GM21423 (cell line): Measurements from ENCODE around the gene ATG7.

Source experiments
- ATAC-seq: cut with Tn5 transposase; IDR thresholded peaks from one replicate; pipeline ENCODE4 v1.9.1; 2021; ENCODE audit warnings: mild to moderate bottlenecking, moderate library complexity; ENCODE audit not compliant: unreplicated experiment

Gene ATG7

GRCh38 chr3:11532931-11533391 is 260.8 kb downstream of the ATG7 start:
- ATAC-seq = no peak

GRCh38 chr3:11534011-11534792 is 262.0 kb downstream of the ATG7 start:
- ATAC-seq = no peak

- no peak for ATAC-seq
Measured at GRCh38 chr3:11534793-11535101, 262.6 kb downstream of the ATG7 start.

DNA sequence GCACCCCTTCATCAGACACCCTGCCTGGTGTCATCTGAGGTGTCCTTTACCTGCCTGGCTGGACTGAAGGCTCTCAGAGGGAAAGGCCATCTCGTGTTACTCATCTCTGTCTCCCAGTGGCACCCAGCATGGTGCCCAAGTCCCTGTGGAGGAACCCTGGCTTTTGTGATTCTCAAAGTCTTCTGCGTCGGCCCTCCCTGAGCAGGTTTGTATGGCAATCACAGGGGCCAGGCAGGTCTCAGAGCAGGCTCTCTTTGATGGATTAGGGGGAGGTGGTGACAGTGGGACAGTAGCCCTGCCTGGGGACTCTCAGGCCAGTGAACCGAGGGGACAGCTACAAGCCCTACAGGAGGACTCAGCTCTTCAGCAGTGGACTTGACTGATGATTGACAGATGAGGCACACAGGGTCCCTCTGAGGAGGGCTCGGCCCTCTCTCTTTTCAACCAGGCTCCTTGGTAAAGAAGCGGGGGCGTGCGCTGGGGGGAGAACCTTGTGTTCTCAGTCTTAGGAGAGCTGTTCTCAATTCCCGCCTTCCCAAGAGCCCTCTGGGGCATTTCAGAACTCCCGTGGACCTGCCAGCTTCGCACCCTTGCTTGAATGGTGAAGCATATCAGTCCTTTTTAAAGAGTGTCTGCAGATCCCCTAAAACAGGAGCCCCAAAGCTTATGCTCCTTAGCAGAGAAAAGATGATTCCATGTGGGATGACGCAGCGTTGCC is 263.2 kb downstream of the ATG7 start:
- no peak for ATAC-seq

GRCh38 chr3:11536132-11536935 is 264.1 kb downstream of the ATG7 start:
- no peak for ATAC-seq

DNA sequence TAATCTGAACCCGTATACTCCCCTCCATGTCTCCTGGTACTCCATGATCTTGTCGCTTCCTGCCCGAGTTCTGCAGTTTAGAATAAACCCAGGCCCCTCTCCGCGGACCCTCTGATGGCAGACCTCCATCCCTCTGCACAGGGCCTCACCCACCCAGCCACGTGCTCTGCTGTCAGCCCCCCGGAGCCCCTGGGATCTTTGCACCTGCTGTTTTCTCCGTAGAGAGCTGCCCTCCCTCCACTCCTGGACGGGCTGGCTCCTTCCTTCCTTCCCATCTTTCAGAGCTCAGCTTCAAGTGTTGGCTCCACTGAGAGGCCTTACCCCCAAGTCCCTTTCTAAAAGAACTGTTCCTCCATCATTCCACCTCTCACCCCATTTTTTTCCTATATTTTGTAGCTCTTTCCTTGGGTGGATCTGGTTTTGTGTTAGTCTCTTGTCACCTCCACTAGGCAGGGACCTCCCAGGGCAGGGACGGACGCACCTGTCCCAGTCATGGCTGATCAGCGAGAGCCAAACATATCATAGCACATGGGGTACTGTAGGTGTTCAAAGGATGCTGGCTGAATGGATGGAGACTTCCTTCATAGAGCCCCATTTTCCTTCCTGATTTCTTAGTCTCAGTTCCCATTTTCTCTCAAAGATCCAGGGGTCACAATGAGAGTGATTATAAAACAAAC is 264.9 kb downstream of the ATG7 start:
- no peak for ATAC-seq

DNA sequence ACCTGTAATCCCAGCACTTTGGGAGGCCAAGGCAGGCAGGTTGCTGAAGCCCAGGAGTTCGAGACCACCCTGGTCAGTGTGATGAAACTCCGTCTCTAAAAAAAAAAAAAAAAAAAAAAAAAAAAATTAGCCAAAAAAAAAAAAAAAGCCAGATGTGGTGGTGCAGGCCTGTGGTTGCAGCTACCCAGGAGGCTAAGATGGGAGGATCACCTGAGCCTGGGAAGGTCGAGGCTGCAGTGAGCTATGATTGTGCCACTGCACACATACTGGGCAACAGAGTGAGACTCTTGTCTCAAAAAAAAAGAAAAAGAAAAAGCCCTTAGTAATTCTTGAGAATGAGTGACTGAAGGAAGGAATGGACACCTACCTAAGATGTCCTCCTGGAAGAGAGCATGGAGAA is 266.4 kb downstream of the ATG7 start:
- no peak for ATAC-seq

GRCh38 chr3:11539218-11539617 is 267.0 kb downstream of the ATG7 start:
- no peak for ATAC-seq

DNA sequence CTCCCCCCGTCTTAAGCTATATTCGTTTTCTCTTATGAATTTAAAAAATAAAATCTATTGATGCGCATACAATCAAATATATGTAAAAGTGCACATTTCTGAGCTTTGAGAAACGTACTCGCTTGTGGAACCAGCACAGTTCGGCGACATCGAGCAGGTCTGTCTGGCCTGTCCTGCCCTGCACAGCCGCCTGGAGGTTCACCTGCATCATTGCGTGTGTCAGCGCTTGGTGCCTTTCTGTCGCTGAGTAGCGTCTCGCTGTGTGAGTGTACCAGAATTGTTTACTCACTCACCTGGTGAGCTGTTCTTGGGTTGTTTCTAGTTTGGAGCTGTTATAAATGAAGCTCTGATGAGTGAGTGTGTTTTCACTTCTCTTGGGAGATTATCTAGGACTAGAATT is 267.5 kb downstream of the ATG7 start:
- no peak for ATAC-seq

DNA sequence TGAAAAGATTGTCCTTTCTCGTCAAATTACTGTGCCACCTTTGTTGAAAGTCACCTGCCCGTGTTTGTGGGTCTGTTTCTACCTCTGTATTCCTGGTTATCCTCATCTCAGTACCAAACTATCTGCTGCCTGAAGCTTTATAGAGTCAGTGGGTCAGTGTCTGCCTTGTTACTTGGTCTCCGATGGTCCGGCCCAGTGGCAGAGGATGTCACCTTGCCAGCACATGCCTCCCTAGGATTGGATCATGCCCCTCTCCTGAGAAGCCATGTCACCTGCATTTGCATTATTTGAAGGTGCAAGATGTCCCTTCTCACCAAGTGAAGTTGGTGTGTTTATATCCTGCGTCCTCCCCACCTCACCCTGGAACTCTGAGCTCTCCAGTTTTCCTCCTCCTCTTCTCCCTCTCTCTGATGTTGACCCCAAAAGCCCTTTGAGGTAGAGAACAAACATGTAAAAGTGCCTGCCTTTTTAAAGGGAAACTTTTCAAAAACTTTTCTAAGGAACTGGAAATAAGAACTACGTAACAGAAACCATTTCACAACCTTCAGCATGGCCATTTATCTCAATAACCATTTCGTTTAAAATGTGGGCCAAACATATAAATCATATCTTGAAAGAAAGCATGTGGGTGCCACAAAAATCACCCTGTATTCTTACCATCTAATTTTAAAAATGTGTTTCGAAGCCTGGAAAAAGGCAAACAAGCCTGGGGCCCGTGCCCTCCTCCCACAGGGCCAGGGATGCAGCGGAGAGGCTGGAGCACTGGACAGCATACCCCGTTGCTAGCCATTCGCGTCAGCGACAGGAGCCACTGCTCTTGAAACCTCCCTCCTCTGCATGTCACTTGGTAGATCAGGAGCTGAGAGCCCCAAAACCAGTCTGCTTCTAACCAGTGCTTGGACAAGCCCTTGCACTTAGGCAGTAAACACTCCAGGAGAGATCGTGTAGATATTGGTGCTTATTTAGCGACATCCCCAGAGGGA is 269.4 kb downstream of the ATG7 start:
- ATAC-seq = no peak

- ATAC-seq = no peak
Measured at GRCh38 chr3:11542551-11542950, 270.4 kb downstream of the ATG7 start.

DNA sequence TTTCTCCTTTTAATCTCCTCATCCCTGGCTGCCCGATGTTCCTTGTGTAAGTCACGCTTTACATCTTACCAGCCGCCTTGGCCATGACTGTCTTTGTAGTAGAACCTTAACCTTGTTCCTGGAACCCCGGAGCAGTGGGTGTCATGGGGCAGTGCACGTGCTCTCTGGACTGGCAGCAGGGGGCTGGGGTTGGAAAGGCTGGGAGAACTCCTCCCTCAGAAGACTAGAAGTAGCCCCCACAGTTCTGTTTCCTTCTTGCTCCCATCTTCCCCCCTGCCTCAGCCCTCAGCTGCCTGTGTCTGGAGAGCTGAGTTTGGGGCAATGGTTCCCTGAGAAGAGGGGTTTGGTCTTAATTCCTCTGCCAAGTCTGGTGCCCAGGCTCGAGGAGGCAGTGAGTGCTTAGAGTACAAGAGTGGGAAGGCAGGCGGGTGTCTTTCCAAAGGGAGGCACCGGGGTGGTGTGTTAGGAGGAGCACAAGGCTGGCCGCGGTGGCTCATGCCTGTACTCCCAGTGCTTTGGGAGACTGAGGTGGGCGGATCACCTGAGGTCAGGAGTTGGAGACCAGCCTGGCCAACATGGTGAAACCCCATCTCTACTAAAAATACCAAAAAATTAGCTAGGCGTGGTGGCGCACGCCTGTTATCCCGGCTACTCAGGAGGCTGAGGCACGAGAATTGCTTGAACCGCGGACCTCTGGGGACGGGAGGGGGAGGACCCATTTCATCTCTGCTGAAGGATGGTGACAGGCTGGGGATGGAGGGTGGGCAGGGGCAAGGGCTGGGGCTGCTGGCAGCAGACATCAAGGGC is 271.1 kb downstream of the ATG7 start:
- ATAC-seq = no peak

DNA sequence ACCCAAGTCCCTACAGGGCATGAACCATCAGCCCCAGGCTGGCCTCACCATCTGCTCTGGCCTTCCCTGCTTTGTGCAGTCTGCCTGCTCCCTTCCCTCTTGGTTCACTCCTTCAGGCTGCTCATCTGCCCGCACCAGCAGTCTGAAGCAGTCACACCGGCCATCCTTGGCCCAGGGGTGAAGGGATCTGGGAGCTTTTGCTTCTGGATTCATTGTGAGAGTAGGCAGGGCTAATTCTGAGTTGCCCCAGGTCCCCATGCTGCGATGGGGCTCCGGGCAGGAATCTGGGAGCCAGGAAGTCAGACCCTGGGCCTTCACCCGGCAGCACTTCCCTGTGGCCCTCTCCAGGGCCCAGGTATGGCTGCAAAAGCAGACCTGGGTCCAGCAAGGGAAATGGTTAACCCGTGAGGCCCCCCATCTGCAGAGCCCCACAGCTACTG is 271.8 kb downstream of the ATG7 start:
- no peak for ATAC-seq

DNA sequence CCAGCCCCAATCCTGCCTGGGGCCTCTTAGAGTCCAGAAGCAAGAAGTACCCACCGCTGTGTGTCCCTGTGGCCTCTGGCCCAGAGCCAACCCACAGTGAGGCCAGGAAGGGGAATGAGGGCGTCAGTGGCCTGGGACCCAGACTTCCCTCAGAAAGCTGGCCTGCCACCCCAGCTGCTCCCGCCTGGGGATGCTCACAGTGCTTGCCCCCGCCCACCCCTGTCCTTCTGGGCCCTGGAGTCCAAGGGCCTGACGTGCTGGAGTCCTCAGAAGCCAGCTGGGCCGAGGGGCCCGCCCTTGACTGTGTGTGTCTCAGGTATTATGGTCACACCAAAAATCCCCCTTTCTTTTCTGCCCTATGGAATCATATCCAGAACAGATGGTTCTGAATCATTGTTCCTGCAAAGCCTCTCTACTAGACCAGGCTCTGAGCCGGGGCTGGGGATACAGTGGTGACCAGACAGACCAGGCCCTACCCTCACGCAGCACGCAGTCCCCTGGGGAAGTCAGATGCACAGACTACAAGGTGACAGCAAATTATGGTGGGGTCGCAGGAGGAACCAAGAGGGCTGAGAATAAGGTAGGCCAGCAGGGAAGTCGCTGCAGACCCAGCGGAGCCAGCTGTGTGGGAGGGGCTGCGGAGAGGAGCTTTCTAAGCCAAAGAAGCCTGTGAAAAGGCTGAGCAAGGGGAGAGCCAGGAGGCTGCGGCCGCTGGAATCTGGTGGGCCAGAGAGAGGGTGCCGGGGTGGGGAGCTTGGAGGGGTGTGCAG is 272.4 kb downstream of the ATG7 start:
- ATAC-seq = no peak

- ATAC-seq = no peak
Measured at GRCh38 chr3:11545186-11545851, 273.1 kb downstream of the ATG7 start.

- ATAC-seq = no peak
Measured at GRCh38 chr3:11546657-11547302, 274.6 kb downstream of the ATG7 start.

DNA sequence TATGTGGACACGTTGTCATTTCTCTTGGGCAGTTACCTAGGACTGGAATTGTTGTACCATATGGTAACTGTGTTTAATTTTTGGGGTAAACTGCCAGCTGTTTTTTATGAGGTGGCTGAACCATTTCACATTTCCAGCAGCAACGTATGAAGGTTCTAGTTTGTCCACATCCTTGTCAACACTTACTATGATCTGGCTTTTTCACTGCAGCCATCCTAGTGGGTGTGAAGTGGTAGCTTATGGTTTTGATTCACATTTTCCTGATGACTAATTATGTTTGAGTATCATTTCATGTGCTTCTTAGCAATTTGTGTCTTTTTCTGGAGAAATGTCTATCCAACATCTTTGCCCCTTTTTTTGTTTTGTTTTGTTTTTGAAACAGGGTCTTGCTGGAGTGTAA is 275.3 kb downstream of the ATG7 start:
- ATAC-seq = no peak
